ENCODE data around the gene APEH. TPM values are rescaled to one million over a fixed set of nuclear protein-coding genes. Genes with fewer than 3 reads are reported as not detected.
A peak's percentile ranks its signal among the peaks of the same experiment; 100 is the strongest.

Gene APEH
- total and polyA plus RNA-seq, 2 donors (not counting 1 experiment from before 2014, with no cell fraction given), result 52.6 to 137 TPM

- H3K4me3 ChIP-seq (replicated peaks in 1 of 4; ENCODE audit: control extremely low read depth in 1 of 4, insufficient read depth in 1 of 4, low read depth in 3 of 4, low read length in 4 of 4), result no peak overlapping the region
- no peaks in the 10 kb centered on the region for H3K4me1 ChIP-seq (ENCODE audit: control insufficient read depth, extremely low read depth, insufficient read depth, low read length)
- H2AFZ ChIP-seq (ENCODE audit: low read length), result no peak overlapping the region
- peaks cover 5% of the 10 kb centered on the region for H3K27me3 ChIP-seq (ENCODE audit: control insufficient read depth, insufficient read depth, low read length)
- H3K36me3 ChIP-seq (ENCODE audit: control insufficient read depth, insufficient read depth, low read length), result no peaks in the 10 kb centered on the region
- TF ChIP-seq EZH2 (IDR thresholded peaks at IDR 0.05; ENCODE audit: low read length, missing control alignments) (no peak), CTCF (conservative IDR thresholded peaks at IDR 0.05 in 1 of 2, IDR thresholded peaks at IDR 0.05 in 1 of 2; ENCODE audit: low read depth in 1 of 2, low read length in 2 of 2) (no peak)
- no peak overlapping the region for H3K27ac ChIP-seq (ENCODE audit: insufficient read depth, low read length)
- H3K4me2 ChIP-seq (ENCODE audit: extremely low read depth, insufficient read depth, low read length), result no peak overlapping the region
- DNase-seq (ENCODE audit: low read depth in 2 of 2), result no peak
- no peaks in the 10 kb centered on the region for H4K20me1 ChIP-seq (ENCODE audit: control insufficient read depth, extremely low read depth, insufficient read depth, low read length)
- H3K9ac ChIP-seq (ENCODE audit: insufficient read depth, low read length), result no peak overlapping the region
- H3K9me3 ChIP-seq (ENCODE audit: control insufficient read depth, insufficient read depth, low read depth, low read length), result no peaks in the 10 kb centered on the region
- H3K79me2 ChIP-seq (ENCODE audit: control insufficient read depth, insufficient read depth, low read length), result no peaks in the 10 kb centered on the region
Observed at GRCh38 chr3:49634736-49635135, 39.4 kb upstream of the APEH start.

GRCh38 chr3:49636883-49637609, 37.1 kb upstream of the APEH start:
- no peak for TF ChIP-seq CTCF (conservative IDR thresholded peaks at IDR 0.05 in 1 of 2, IDR thresholded peaks at IDR 0.05 in 1 of 2; ENCODE audit: low read depth in 1 of 2, low read length in 2 of 2)
- TF ChIP-seq EZH2 (IDR thresholded peaks at IDR 0.05; ENCODE audit: low read length, missing control alignments), result no peak
- H3K9me3 ChIP-seq (ENCODE audit: control insufficient read depth, insufficient read depth, low read depth, low read length), result no peaks in the 10 kb centered on the region
- no peak for DNase-seq (ENCODE audit: low read depth in 2 of 2)
- H2AFZ ChIP-seq (ENCODE audit: low read length), result no peak overlapping the region
- H3K79me2 ChIP-seq (ENCODE audit: control insufficient read depth, insufficient read depth, low read length), result no peaks in the 10 kb centered on the region
- no peaks in the 10 kb centered on the region for H4K20me1 ChIP-seq (ENCODE audit: control insufficient read depth, extremely low read depth, insufficient read depth, low read length)
- no peak overlapping the region for H3K27ac ChIP-seq (ENCODE audit: insufficient read depth, low read length)
- no peaks in the 10 kb centered on the region for H3K4me1 ChIP-seq (ENCODE audit: control insufficient read depth, extremely low read depth, insufficient read depth, low read length)
- H3K27me3 ChIP-seq (ENCODE audit: control insufficient read depth, insufficient read depth, low read length), result no peaks in the 10 kb centered on the region
- H3K4me3 ChIP-seq (replicated peaks in 1 of 4; ENCODE audit: control extremely low read depth in 1 of 4, insufficient read depth in 1 of 4, low read depth in 3 of 4, low read length in 4 of 4), result no peak overlapping the region
- no peaks in the 10 kb centered on the region for H3K36me3 ChIP-seq (ENCODE audit: control insufficient read depth, insufficient read depth, low read length)
- H3K4me2 ChIP-seq (ENCODE audit: extremely low read depth, insufficient read depth, low read length), result no peak overlapping the region
- H3K9ac ChIP-seq (ENCODE audit: insufficient read depth, low read length), result no peak overlapping the region

- TF ChIP-seq EZH2 (IDR thresholded peaks at IDR 0.05; ENCODE audit: low read length, missing control alignments) (no peak), CTCF (conservative IDR thresholded peaks at IDR 0.05 in 1 of 2, IDR thresholded peaks at IDR 0.05 in 1 of 2; ENCODE audit: low read depth in 1 of 2, low read length in 2 of 2) (no peak)
- Histone ChIP-seq H3K4me2 (ENCODE audit: extremely low read depth, insufficient read depth, low read length) (no peak overlapping the region), H3K79me2 (ENCODE audit: control insufficient read depth, insufficient read depth, low read length) (no peaks in the 10 kb centered on the region), H4K20me1 (ENCODE audit: control insufficient read depth, extremely low read depth, insufficient read depth, low read length) (no peaks in the 10 kb centered on the region), H3K36me3 (ENCODE audit: control insufficient read depth, insufficient read depth, low read length) (no peaks in the 10 kb centered on the region), H3K27ac (ENCODE audit: insufficient read depth, low read length) (no peak overlapping the region), H3K9ac (ENCODE audit: insufficient read depth, low read length) (no peak overlapping the region), H3K4me1 (ENCODE audit: control insufficient read depth, extremely low read depth, insufficient read depth, low read length) (no peaks in the 10 kb centered on the region), H3K27me3 (ENCODE audit: control insufficient read depth, insufficient read depth, low read length) (no peaks in the 10 kb centered on the region), H2AFZ (ENCODE audit: low read length) (no peak overlapping the region), H3K9me3 (ENCODE audit: control insufficient read depth, insufficient read depth, low read depth, low read length) (no peaks in the 10 kb centered on the region), H3K4me3 (replicated peaks in 1 of 4; ENCODE audit: control extremely low read depth in 1 of 4, insufficient read depth in 1 of 4, low read depth in 3 of 4, low read length in 4 of 4) (no peak overlapping the region)
- peak; percentile 44 to 88 for DNase-seq (ENCODE audit: low read depth in 2 of 2)
Observed at GRCh38 chr3:49638445-49638844, 35.7 kb upstream of the APEH start.

All from fibroblast of lung (primary cell).